C4-2B (cell line): ENCODE results near the gene IFT57.

ENCODE experiments used
- CTCF ChIP-seq: fragments of 450-650 bp; conservative IDR thresholded peaks from 2 replicates; pipeline ENCODE4 v1.5.1; 2017; ENCODE audit warnings: mild to moderate bottlenecking
- ZFX ChIP-seq: fragments of 450-650 bp; IDR thresholded peaks from 2 replicates; pipeline ENCODE4 v1.6.1; 2017

- TF ChIP-seq CTCF (no peak), ZFX (no peak)
Measured at GRCh38 chr3:108127301-108127988, 94.8 kb downstream of the IFT57 start.
